OCI-LY3 (cell line): ENCODE results near the gene HERC2.
"Not testable (repeated sequence)": the region's sequence is repeated elsewhere in the genome, so short reads cannot be mapped to it uniquely, and the experiment has no call there.

Experiments used
- H2AFZ ChIP-seq: fragments of 200-600, 300-600 bp; shearing (Covaris generic); 2 replicates; pipeline ENCODE4 v1.6.0; 2014; ENCODE audit warnings: antibody characterized with exemption, low read depth, low read length
- H3K27ac ChIP-seq: fragments of 200-600, 300-600 bp; sonication (generic); 2 replicates; pipeline ENCODE4 v1.5.1; 2014; ENCODE audit warnings: mild to moderate bottlenecking, low read length, moderate library complexity, mixed read lengths
- H3K27me3 ChIP-seq: fragments of 200-600, 300-600 bp; sonication (generic); 2 replicates; pipeline ENCODE4 v1.6.1; 2014; ENCODE audit warnings: low read depth, low read length, mixed read lengths
- H3K36me3 ChIP-seq: fragments of 200-600, 300-600 bp; sonication (generic); replicated peaks from 2 replicates; pipeline ENCODE3; 2014; ENCODE audit warnings: low read depth, low read length, mixed read lengths
- H3K4me1 ChIP-seq: fragments of 300-600, 200-600 bp; sonication (generic); 2 replicates; pipeline ENCODE4 v1.6.1; 2014; ENCODE audit warnings: low read length, mixed read lengths
- H3K4me2 ChIP-seq: fragments of 200-600, 300-600 bp; sonication (generic); 2 replicates; pipeline ENCODE4 v1.6.1; 2014; ENCODE audit warnings: low read length, mixed read lengths
- H3K4me3 ChIP-seq: fragments of 300-600, 200-600 bp; sonication (generic); 2 replicates; pipeline ENCODE4 v1.5.1; 2014; ENCODE audit warnings: antibody characterized with exemption, mild to moderate bottlenecking, low read length, moderate library complexity
- H3K79me2 ChIP-seq: fragments of 300-600, 200-600 bp; shearing (Covaris generic); 2 replicates; pipeline ENCODE4 v1.6.1; 2014; ENCODE audit warnings: mild to moderate bottlenecking, low read length, mixed read lengths
- H3K9ac ChIP-seq: fragments of 300-600, 200-600 bp; shearing (Covaris generic); 2 replicates; pipeline ENCODE4 v1.6.0; 2014; ENCODE audit warnings: mild to moderate bottlenecking, low read length, moderate library complexity
- H3K9me3 ChIP-seq: fragments of 200-600, 300-600 bp; shearing (Covaris generic); 2 replicates; pipeline ENCODE4 v1.6.1; 2014; ENCODE audit warnings: low read length, mixed read lengths; ENCODE audit not compliant: insufficient read depth
- H4K20me1 ChIP-seq: fragments of 200-600, 300-600 bp; sonication (generic); 2 replicates; pipeline ENCODE4 v1.6.1; 2016; ENCODE audit warnings: low read length, mixed read lengths; ENCODE audit not compliant: insufficient read depth
- EZH2phosphoT487 ChIP-seq: fragments of 200-600 bp; shearing (Covaris generic); IDR thresholded peaks from 2 replicates; pipeline ENCODE4 v1.6.1; 2018; ENCODE audit warnings: antibody characterized with exemption, mixed run types, low read depth
- TF ChIP-seq, protein P1 (sequence below): fragments of 200-600, 300-600 bp; sonication (generic); IDR thresholded peaks from 2 replicates; pipeline ENCODE4 v1.5.1; 2014; ENCODE audit warnings: antibody characterized with exemption, low read length, low read depth

HERC2 gene

GRCh38 chr15:28140062-28140461 lies 181.9 kb downstream of the HERC2 start:
- Histone ChIP-seq H3K9ac (no peak overlapping the region), H2AFZ (no peak overlapping the region), H3K4me1 (peaks cover 12% of the 10 kb centered on the region), H4K20me1 (no peaks in the 10 kb centered on the region), H3K36me3 (no peaks in the 10 kb centered on the region), H3K27me3 (no peaks in the 10 kb centered on the region), H3K79me2 (no peaks in the 10 kb centered on the region), H3K9me3 (no peaks in the 10 kb centered on the region), H3K4me3 (no peak overlapping the region), H3K27ac (no peak overlapping the region), H3K4me2 (no peak overlapping the region)
- TF ChIP-seq EZH2phosphoT487, result no peak
- TF ChIP-seq, protein P1, sequence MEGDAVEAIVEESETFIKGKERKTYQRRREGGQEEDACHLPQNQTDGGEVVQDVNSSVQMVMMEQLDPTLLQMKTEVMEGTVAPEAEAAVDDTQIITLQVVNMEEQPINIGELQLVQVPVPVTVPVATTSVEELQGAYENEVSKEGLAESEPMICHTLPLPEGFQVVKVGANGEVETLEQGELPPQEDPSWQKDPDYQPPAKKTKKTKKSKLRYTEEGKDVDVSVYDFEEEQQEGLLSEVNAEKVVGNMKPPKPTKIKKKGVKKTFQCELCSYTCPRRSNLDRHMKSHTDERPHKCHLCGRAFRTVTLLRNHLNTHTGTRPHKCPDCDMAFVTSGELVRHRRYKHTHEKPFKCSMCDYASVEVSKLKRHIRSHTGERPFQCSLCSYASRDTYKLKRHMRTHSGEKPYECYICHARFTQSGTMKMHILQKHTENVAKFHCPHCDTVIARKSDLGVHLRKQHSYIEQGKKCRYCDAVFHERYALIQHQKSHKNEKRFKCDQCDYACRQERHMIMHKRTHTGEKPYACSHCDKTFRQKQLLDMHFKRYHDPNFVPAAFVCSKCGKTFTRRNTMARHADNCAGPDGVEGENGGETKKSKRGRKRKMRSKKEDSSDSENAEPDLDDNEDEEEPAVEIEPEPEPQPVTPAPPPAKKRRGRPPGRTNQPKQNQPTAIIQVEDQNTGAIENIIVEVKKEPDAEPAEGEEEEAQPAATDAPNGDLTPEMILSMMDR, result no peak

GRCh38 chr15:28137408-28138039 lies 184.5 kb downstream of the HERC2 start:
- H3K79me2 ChIP-seq, H3K27me3 ChIP-seq, H4K20me1 ChIP-seq, H3K27ac ChIP-seq, H3K4me3 ChIP-seq, H3K4me2 ChIP-seq, H3K9me3 ChIP-seq, H2AFZ ChIP-seq, H3K36me3 ChIP-seq, H3K9ac ChIP-seq: not testable (repeated sequence)
- peaks cover 12% of the 10 kb centered on the region for H3K4me1 ChIP-seq

DNA sequence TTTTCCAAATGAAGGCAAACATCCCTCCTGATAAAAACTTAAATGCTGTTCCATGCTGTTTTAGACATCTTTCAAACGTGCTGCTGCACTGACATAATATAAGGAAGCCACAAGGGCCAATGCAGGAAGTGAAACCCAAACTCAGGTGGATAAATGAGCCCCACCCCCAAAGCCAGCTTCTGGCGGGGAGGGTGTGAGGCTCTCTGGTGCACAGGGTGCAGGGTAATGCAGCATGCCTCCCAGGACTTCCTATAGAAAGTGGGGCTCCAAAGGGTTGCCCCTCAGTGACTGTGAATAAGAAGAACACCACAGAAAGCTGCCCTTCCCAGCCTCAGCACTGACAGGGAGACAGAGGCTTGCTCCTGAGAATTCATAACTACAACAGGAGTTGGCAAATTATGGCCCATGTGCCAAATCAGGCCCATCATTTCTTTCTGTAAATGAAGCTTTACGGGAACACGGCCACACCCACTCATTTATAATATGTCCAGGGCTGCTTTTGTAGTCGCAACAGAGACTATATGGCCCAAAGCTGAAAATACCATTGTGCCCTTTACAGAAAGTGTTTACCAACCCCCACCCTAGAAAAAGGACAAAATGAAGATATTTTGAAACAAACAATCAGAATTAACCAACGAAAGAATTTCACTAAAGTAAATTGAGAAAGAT lies 185.6 kb downstream of the HERC2 start:
- H2AFZ ChIP-seq, H3K4me3 ChIP-seq, H4K20me1 ChIP-seq, H3K9me3 ChIP-seq, H3K27ac ChIP-seq, H3K9ac ChIP-seq, H3K79me2 ChIP-seq, H3K36me3 ChIP-seq, H3K27me3 ChIP-seq: not testable (repeated sequence)
- peak overlapping the region; percentile 25 for H3K4me2 ChIP-seq
- H3K4me1 ChIP-seq, result peaks cover 12% of the 10 kb centered on the region

DNA sequence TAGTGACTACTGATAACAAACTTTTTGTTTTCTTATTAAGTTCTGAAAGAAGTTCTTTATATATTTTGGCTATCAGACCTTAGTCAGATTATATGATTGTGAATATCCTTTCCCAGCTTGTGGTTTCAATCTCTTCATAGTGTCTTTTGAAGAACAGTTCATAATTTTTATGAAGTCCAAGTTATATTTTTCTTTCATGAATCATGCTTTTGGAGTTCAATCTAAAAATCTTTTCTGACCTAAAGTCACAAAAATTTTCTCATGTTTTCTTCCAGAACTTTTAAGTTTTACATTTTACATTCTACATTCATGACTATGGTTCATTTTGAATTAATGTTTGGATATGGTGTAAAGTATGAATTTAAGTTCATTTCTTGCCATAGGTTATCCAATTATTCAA lies 188.7 kb downstream of the HERC2 start:
- H3K4me1 ChIP-seq, result peaks cover 16% of the 10 kb centered on the region
- peaks cover 4% of the 10 kb centered on the region for H3K36me3 ChIP-seq
- no peaks in the 10 kb centered on the region for H3K27me3 ChIP-seq
- H3K79me2 ChIP-seq, result no peaks in the 10 kb centered on the region
- no peak overlapping the region for H3K9ac ChIP-seq
- TF ChIP-seq, protein P1, result no peak
- no peak for TF ChIP-seq EZH2phosphoT487
- no peak overlapping the region for H2AFZ ChIP-seq
- no peaks in the 10 kb centered on the region for H4K20me1 ChIP-seq
- H3K27ac ChIP-seq, result no peak overlapping the region
- H3K4me3 ChIP-seq, result no peak overlapping the region
- no peak overlapping the region for H3K4me2 ChIP-seq
- no peaks in the 10 kb centered on the region for H3K9me3 ChIP-seq

DNA sequence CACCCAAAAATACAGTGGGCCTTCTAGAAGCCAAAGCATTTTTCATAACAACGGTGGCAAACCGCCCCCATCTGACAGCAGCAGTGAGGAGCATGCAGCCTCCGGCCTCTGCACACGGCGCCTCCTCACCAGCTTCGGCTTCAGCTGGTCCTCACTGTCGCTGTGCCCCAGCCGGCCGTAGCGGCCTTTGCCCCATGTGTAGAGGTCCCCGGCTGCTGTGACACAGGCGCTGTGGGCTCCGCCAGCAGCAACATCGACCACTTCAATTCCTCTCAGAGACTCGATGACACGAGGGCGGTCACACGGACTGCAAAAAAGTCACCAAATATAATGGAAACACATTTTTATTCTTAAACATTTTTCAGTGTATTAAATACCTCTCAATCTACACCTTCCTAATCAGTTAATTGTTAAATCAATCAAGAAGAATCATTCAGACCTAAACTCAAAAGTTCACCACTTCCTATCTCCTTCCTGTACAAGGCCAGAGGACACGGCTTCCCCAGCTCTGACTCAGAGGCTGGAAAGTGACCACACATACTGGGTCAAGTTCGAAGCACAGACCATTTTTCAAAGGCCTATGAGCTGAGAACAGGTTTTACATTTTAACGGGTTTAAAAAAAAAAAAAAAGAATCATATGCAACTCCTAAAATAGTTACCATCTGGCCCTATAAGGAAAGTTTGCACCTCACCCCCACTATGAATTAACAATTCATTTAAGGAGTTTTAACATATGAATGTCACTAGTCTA lies 189.3 kb downstream of the HERC2 start:
- peaks cover 4% of the 10 kb centered on the region for H3K36me3 ChIP-seq
- no peak overlapping the region for H3K27ac ChIP-seq
- H2AFZ ChIP-seq, result no peak overlapping the region
- H3K79me2 ChIP-seq, result no peaks in the 10 kb centered on the region
- H3K9ac ChIP-seq, result no peak overlapping the region
- no peak overlapping the region for H3K4me3 ChIP-seq
- TF ChIP-seq, protein P1, result no peak
- no peak for TF ChIP-seq EZH2phosphoT487
- H3K4me1 ChIP-seq, result peaks cover 22% of the 10 kb centered on the region
- H3K9me3 ChIP-seq, result no peaks in the 10 kb centered on the region
- no peak overlapping the region for H3K4me2 ChIP-seq
- H4K20me1 ChIP-seq, result no peaks in the 10 kb centered on the region
- no peaks in the 10 kb centered on the region for H3K27me3 ChIP-seq
